ENCODE data around the gene WBP2. TPM values are rescaled to one million over a fixed set of nuclear protein-coding genes. Genes with fewer than 3 reads are reported as not detected.

The WBP2 gene
- total and polyA plus RNA-seq, 2 of the 13 experiments (the other 11 are each of a cell fraction or from before 2014, with no cell fraction given): 29.2 to 29.5 TPM

- TF ChIP-seq ARID4A (CRISPR knock-in tag; IDR thresholded peaks at IDR 0.05; ENCODE audit: borderline replicate concordance): peak; percentile 76
- TF ChIP-seq SP140L (CRISPR knock-in tag; IDR thresholded peaks at IDR 0.05; ENCODE audit: borderline replicate concordance): no peak
- no peak for TF ChIP-seq ATAD3A (CRISPR knock-in tag; IDR thresholded peaks at IDR 0.05)
- TF ChIP-seq TERF1 (CRISPR knock-in tag; IDR thresholded peaks at IDR 0.05): no peak
- TF ChIP-seq GTF2F1 (IDR thresholded peaks at IDR 0.05; ENCODE audit: low read length): no peak
- TF ChIP-seq FOSL1 (CRISPR knock-in tag; IDR thresholded peaks at IDR 0.05; ENCODE audit: borderline replicate concordance): no peak
- TF ChIP-seq ZNF282 (IDR thresholded peaks at IDR 0.05; ENCODE audit: partially characterized antibody): no peak
- peak; percentile 91 for TF ChIP-seq HDAC1 (CRISPR knock-in tag; IDR thresholded peaks at IDR 0.05)
- TF ChIP-seq ETS1 (CRISPR knock-in tag; IDR thresholded peaks at IDR 0.05): 0 out of 2 replicates have a peak, but pooled peaks have one; percentile 74
- TF ChIP-seq DPF2 (CRISPR knock-in tag; IDR thresholded peaks at IDR 0.05; ENCODE audit: borderline replicate concordance, low read depth): peak; percentile 69; the same call in 1 of the 2 replicates
- no peak; the same call in none of the 2 replicates for TF ChIP-seq SP4 (CRISPR knock-in tag; IDR thresholded peaks at IDR 0.05)
- TF ChIP-seq ZNF510 (CRISPR knock-in tag; IDR thresholded peaks at IDR 0.05; ENCODE audit: low read depth): no peak
- TF ChIP-seq BRCA1 (CRISPR knock-in tag; IDR thresholded peaks at IDR 0.05): peak; percentile 66; the same call in 1 of the 2 replicates
- TF ChIP-seq ZNF576 (CRISPR knock-in tag; IDR thresholded peaks at IDR 0.05): no peak
- TF ChIP-seq MXD4 (CRISPR knock-in tag; IDR thresholded peaks at IDR 0.05): peak; percentile 73
- TF ChIP-seq ZFAT (CRISPR knock-in tag; conservative IDR thresholded peaks at IDR 0.05): no peak
- peak; percentile 84 for TF ChIP-seq TFAP4 (IDR thresholded peaks at IDR 0.05; ENCODE audit: borderline replicate concordance, low read depth)
- TF ChIP-seq PAWR (CRISPR knock-in tag; IDR thresholded peaks at IDR 0.05; ENCODE audit: borderline replicate concordance): 0 out of 2 replicates have a peak, but pooled peaks have one; percentile 4
- peak; percentile 59 for TF ChIP-seq YEATS2 (CRISPR knock-in tag; IDR thresholded peaks at IDR 0.05; ENCODE audit: borderline replicate concordance)
- TF ChIP-seq SRSF9 (IDR thresholded peaks at IDR 0.05; ENCODE audit: borderline replicate concordance, insufficient read depth, low read depth, low read length, poor library complexity, severe bottlenecking): no peak
- no peak for TF ChIP-seq XBP1 (CRISPR knock-in tag; IDR thresholded peaks at IDR 0.05)
Measured at GRCh38 chr17:75891605-75892555, 36.7 kb upstream of the WBP2 start (continued).

Data from HepG2 (cell line).